Endothelial cell (in vitro differentiated cells): Measurements from ENCODE around the gene NEMP1. TPM values are rescaled to one million over a fixed set of nuclear protein-coding genes. Genes with fewer than 3 reads are reported as not detected.
A peak's percentile ranks its signal among the peaks of the same experiment; 100 is the strongest.
"Not testable (repeated sequence)": the region's sequence is repeated elsewhere in the genome, so short reads cannot be mapped to it uniquely, and the experiment has no call there.

Source experiments
- DNase-seq: peaks from one replicate; pipeline ENCODE4 v3.0.0; 2021; ENCODE audit warnings: low spot score
- H3K27ac Mint-ChIP-seq: one replicate; pipeline ENCODE4 v1.8.0; 2021; ENCODE audit warnings: mixed read lengths, inconsistent platforms; ENCODE audit not compliant: unreplicated experiment
- H3K27me3 Mint-ChIP-seq: one replicate; pipeline ENCODE4 v1.8.0; 2021; ENCODE audit warnings: mild to moderate bottlenecking, moderate library complexity, mixed read lengths, inconsistent platforms; ENCODE audit not compliant: unreplicated experiment
- H3K36me3 Mint-ChIP-seq: one replicate; pipeline ENCODE4 v1.8.0; 2021; ENCODE audit warnings: mild to moderate bottlenecking, low read depth, mixed read lengths, inconsistent platforms; ENCODE audit not compliant: unreplicated experiment
- H3K4me1 Mint-ChIP-seq: one replicate; pipeline ENCODE4 v1.8.0; 2021; ENCODE audit warnings: mild to moderate bottlenecking, mixed read lengths, inconsistent platforms; ENCODE audit not compliant: unreplicated experiment
- H3K4me3 Mint-ChIP-seq: one replicate; pipeline ENCODE4 v1.8.0; 2021; ENCODE audit warnings: mild to moderate bottlenecking, mixed read lengths, inconsistent platforms; ENCODE audit not compliant: unreplicated experiment
- H3K9me3 Mint-ChIP-seq: one replicate; pipeline ENCODE4 v1.8.0; 2021; ENCODE audit warnings: mixed read lengths, inconsistent platforms; ENCODE audit not compliant: unreplicated experiment
- total RNA-seq: library from RNA; stranded (reverse); fragmentation: NEBNext Ultra II Directional; extraction: Animal tissue kit (Norgen Biotek cat#: 25700); gene quantifications from one replicate; pipeline ENCODE4 v1.2.1, GENCODE V29; 2021; ENCODE audit not compliant: unreplicated experiment
- TF ChIP-seq, protein P1 (sequence below): fragments of 200-600 bp; sonication (generic); IDR thresholded peaks from one replicate; pipeline ENCODE4 v1.5.0; 2021; ENCODE audit warnings: antibody characterized with exemption; ENCODE audit not compliant: unreplicated experiment

NEMP1 gene
- total RNA-seq, 1 donor from 2014 or later, result 17.6 TPM

DNA sequence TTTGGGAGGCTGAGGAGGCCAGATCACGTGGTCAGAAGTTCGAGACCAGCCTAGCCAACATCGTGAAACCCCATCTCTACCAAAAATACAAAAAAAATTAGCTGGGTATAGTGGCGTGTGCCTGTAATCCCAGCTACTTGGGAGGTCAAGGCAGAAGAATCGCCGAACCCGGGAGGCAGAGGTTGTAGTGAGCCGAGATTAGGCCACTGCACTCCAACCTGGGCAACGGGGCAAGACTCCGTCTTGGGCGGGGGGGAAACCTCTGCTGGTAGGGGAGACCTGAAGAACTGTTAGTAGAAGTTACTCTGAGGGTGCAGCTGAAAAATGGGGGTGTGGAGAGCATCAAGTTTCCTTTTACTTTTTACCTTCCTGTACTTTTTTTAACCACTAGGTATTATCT lies 47.5 kb upstream of the NEMP1 start:
- H3K9me3 Mint-ChIP-seq, result no peaks in the 10 kb centered on the region
- no peak overlapping the region for H3K4me3 Mint-ChIP-seq
- no peaks in the 10 kb centered on the region for H3K36me3 Mint-ChIP-seq
- peaks cover 9% of the 10 kb centered on the region for H3K4me1 Mint-ChIP-seq
- H3K27ac Mint-ChIP-seq, result no peak overlapping the region
- no peak for DNase-seq
- peaks cover 4% of the 10 kb centered on the region for H3K27me3 Mint-ChIP-seq
- TF ChIP-seq, protein P1, sequence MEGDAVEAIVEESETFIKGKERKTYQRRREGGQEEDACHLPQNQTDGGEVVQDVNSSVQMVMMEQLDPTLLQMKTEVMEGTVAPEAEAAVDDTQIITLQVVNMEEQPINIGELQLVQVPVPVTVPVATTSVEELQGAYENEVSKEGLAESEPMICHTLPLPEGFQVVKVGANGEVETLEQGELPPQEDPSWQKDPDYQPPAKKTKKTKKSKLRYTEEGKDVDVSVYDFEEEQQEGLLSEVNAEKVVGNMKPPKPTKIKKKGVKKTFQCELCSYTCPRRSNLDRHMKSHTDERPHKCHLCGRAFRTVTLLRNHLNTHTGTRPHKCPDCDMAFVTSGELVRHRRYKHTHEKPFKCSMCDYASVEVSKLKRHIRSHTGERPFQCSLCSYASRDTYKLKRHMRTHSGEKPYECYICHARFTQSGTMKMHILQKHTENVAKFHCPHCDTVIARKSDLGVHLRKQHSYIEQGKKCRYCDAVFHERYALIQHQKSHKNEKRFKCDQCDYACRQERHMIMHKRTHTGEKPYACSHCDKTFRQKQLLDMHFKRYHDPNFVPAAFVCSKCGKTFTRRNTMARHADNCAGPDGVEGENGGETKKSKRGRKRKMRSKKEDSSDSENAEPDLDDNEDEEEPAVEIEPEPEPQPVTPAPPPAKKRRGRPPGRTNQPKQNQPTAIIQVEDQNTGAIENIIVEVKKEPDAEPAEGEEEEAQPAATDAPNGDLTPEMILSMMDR, result no peak

DNA sequence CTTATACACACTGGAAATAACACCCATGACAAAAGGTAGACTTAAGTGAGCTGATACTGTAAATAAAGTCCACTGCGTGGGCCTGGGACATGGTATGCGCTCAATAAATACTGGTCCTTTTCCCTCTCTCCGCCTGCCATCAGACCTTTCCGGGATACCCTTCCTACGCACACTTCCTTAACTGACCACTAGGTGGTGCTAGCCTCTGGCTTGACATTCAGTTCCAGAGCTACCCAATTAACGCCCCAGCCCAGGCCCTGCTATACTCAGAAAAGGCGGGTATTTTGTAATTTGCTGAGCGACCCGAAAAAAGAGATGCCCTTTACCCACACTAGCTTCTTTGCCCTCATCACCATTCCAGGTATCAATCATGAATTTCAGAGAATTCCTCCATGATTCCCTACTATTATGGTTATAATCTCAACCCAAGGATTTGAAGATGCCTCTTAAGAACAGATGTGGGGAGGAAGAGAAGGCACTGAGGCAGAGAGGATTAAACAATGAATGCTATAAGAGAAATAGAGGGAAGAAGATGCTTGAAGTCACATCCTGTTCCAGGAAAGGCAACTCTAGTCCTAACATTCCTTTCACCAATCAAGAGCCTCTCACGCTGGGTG lies 45.8 kb upstream of the NEMP1 start:
- Mint-ChIP-seq H3K4me3 (no peak overlapping the region), H3K27ac (no peak overlapping the region), H3K36me3 (no peaks in the 10 kb centered on the region), H3K9me3 (no peaks in the 10 kb centered on the region), H3K27me3 (peaks cover 2% of the 10 kb centered on the region), H3K4me1 (no peaks in the 10 kb centered on the region)
- peak; percentile 81 for DNase-seq
- TF ChIP-seq, protein P1, result peak; percentile 97

DNA sequence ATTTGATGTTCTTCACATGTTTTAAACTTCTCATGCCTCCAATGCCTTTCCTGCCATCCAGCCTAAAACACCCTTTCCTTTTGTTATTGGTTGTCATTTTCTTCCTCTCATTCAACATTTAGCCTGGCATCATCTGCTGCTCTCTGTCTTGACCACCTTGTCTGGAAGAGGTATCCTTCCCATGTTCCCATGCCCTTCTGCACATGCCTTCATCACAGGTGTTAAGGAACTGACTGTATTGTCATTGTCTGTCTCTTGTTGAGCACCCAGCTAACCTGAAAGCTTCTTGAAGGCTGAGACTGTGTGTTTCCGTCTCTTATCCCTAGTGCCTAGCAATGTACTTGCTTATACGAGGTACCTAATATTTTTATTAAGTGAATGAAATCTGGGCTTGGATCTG lies 45.2 kb upstream of the NEMP1 start:
- H3K27ac Mint-ChIP-seq, result no peak overlapping the region
- peaks cover 2% of the 10 kb centered on the region for H3K27me3 Mint-ChIP-seq
- H3K9me3 Mint-ChIP-seq, result no peaks in the 10 kb centered on the region
- TF ChIP-seq, protein P1, result no peak
- no peak for DNase-seq
- no peaks in the 10 kb centered on the region for H3K36me3 Mint-ChIP-seq
- H3K4me3 Mint-ChIP-seq, result no peak overlapping the region
- H3K4me1 Mint-ChIP-seq, result no peaks in the 10 kb centered on the region

DNA sequence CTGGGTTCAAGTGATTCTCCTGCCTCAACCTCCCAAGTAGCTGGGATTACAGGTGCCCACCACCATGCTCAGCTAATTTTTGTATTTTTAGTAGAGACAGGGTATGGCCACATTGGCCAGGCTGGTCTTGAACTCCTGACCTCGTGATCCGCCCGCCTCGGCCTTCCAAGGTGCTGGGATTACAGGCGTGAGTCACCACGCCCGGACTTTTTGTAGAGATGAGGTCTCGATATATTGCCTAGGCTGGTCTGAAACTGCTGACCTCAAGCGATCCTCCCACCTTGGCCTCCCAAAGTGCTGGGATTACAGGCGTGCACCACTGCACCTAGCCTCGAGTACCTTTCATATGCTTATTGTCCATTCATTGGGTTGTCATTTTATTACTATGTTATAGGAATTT lies 42.1 kb upstream of the NEMP1 start:
- H3K4me3 Mint-ChIP-seq, H3K27me3 Mint-ChIP-seq, H3K4me1 Mint-ChIP-seq, DNase-seq, H3K27ac Mint-ChIP-seq, H3K9me3 Mint-ChIP-seq, H3K36me3 Mint-ChIP-seq: not testable (repeated sequence)

- Mint-ChIP-seq H3K4me3 (no peak overlapping the region), H3K36me3 (no peaks in the 10 kb centered on the region), H3K4me1 (no peaks in the 10 kb centered on the region), H3K9me3 (no peaks in the 10 kb centered on the region), H3K27ac (no peak overlapping the region), H3K27me3 (no peaks in the 10 kb centered on the region)
- DNase-seq, result no peak
- TF ChIP-seq, protein P1, result no peak
Measured at GRCh38 chr12:57119294-57120085, 40.9 kb upstream of the NEMP1 start.
